Neural cell (in vitro differentiated cells): ENCODE data around the gene KCNIP4. TPM values are rescaled to one million over a fixed set of nuclear protein-coding genes. Genes with fewer than 3 reads are reported as not detected.

Source experiments
- H2AFZ ChIP-seq: fragments of 200-600, 300-800 bp; sonication (generic), shearing (Covaris generic); 2 replicates; pipeline ENCODE4 v1.6.0; 2014; ENCODE audit warnings: low read depth, mild to moderate bottlenecking, antibody characterized with exemption, low read length, moderate library complexity
- H3F3A ChIP-seq: fragments of 200-600 bp; shearing (Covaris generic); 2 replicates; pipeline ENCODE4 v1.6.1; 2016; ENCODE audit warnings: mild to moderate bottlenecking, moderate library complexity, mixed read lengths, antibody characterized with exemption, low read length; ENCODE audit not compliant: insufficient read depth, poor library complexity, severe bottlenecking
- H3K27ac ChIP-seq: fragments of 200-600, 300-800 bp; sonication (generic), shearing (Covaris generic); 2 replicates; pipeline ENCODE4 v1.5.1; 2014; ENCODE audit warnings: mild to moderate bottlenecking, low read length, moderate library complexity
- H3K27me3 ChIP-seq: fragments of 300-800, 200-600 bp; sonication (generic), shearing (Covaris generic); 2 replicates; pipeline ENCODE4 v1.6.0; 2014; ENCODE audit warnings: mild to moderate bottlenecking, low read depth, low read length, moderate library complexity; ENCODE audit not compliant: insufficient read depth
- H3K36me3 ChIP-seq: fragments of 300-800, 200-600 bp; sonication (generic), shearing (Covaris generic); 2 replicates; pipeline ENCODE4 v1.5.1; 2014; ENCODE audit warnings: mild to moderate bottlenecking, antibody characterized with exemption, low read length, moderate library complexity; ENCODE audit not compliant: insufficient read depth
- H3K4me2 ChIP-seq: fragments of 300-800, 200-600 bp; sonication (generic), shearing (Covaris generic); 2 replicates; pipeline ENCODE4 v1.6.0; 2014; ENCODE audit warnings: mild to moderate bottlenecking, low read length
- H3K4me3 ChIP-seq: fragments of 300-800, 200-600 bp; sonication (generic), shearing (Covaris generic); 2 replicates; pipeline ENCODE4 v1.5.1; 2014; ENCODE audit warnings: mild to moderate bottlenecking, low read length, moderate library complexity
- H3K79me2 ChIP-seq: fragments of 200-600 bp; shearing (Covaris generic); replicated peaks from 2 replicates; pipeline ENCODE4 v1.6.0; 2014; ENCODE audit warnings: mild to moderate bottlenecking, low read length, moderate library complexity; ENCODE audit not compliant: insufficient read depth
- H3K9ac ChIP-seq: fragments of 300-800, 200-600 bp; sonication (generic), shearing (Covaris generic); 2 replicates; pipeline ENCODE4 v1.6.1; 2016; ENCODE audit warnings: mild to moderate bottlenecking, low read length, mixed read lengths
- H3K9me2 ChIP-seq: fragments of 200-600 bp; shearing (Covaris generic); 2 replicates; pipeline ENCODE4 v1.6.1; 2016; ENCODE audit warnings: mild to moderate bottlenecking, low read length, mixed read lengths; ENCODE audit not compliant: insufficient read depth
- H3K9me3 ChIP-seq: fragments of 200-600, 300-800 bp; sonication (generic), shearing (Covaris generic); 2 replicates; pipeline ENCODE4 v1.6.1; 2016; ENCODE audit warnings: mild to moderate bottlenecking, mixed run types, low read length, moderate library complexity, mixed read lengths
- H4K20me1 ChIP-seq: fragments of 200-600 bp; shearing (Covaris generic); 2 replicates; pipeline ENCODE4 v1.6.1; 2016; ENCODE audit warnings: mild to moderate bottlenecking, mixed run types; ENCODE audit not compliant: insufficient read depth
- CTCF ChIP-seq: fragments of 450-650 bp; IDR thresholded peaks from 2 replicates; pipeline ENCODE4 v1.5.1; 2014; ENCODE audit warnings: antibody characterized with exemption, mild to moderate bottlenecking, moderate library complexity; ENCODE audit not compliant: poor library complexity, severe bottlenecking
- EP300 ChIP-seq: fragments of 450-650 bp; conservative IDR thresholded peaks from 2 replicates; pipeline ENCODE4 v1.6.1; 2014; ENCODE audit warnings: antibody characterized with exemption, mild to moderate bottlenecking, moderate library complexity; ENCODE audit not compliant: poor library complexity, severe bottlenecking
- EZH2 ChIP-seq: fragments of 200-600, 300-800 bp; shearing (Covaris generic), sonication (generic); IDR thresholded peaks from 2 replicates; pipeline ENCODE4 v1.6.1; 2014; ENCODE audit warnings: antibody characterized with exemption, low read length, borderline replicate concordance, mild to moderate bottlenecking; ENCODE audit not compliant: insufficient read depth, poor library complexity, severe bottlenecking
- MXI1 ChIP-seq: fragments of 450-650 bp; conservative IDR thresholded peaks from 2 replicates; pipeline ENCODE4 v1.6.1; 2014; ENCODE audit warnings: antibody characterized with exemption, mild to moderate bottlenecking; ENCODE audit not compliant: poor library complexity, severe bottlenecking
- POLR2AphosphoS5 ChIP-seq: IDR thresholded peaks from 2 replicates; pipeline ENCODE4 v1.6.1; 2012
- RAD21 ChIP-seq: fragments of 450-650 bp; conservative IDR thresholded peaks from 2 replicates; pipeline ENCODE4 v1.6.1; 2014; ENCODE audit warnings: antibody characterized with exemption, mild to moderate bottlenecking, moderate library complexity
- REST ChIP-seq: IDR thresholded peaks from 2 replicates; pipeline ENCODE4 v1.6.1; 2012; ENCODE audit warnings: borderline replicate concordance
- SMC3 ChIP-seq: fragments of 450-650 bp; conservative IDR thresholded peaks from 2 replicates; pipeline ENCODE4 v1.6.1; 2014; ENCODE audit warnings: antibody characterized with exemption, mild to moderate bottlenecking, moderate library complexity; ENCODE audit not compliant: poor library complexity
- TAF1 ChIP-seq: IDR thresholded peaks from 2 replicates; pipeline ENCODE4 v1.6.1; 2012; ENCODE audit warnings: low read depth
- polyA plus RNA-seq: library from polyadenylated mRNA; depleted of rRNA; stranded (reverse); fragments of >200 nt; gene quantifications from 2 replicates; pipeline ENCODE4 v1.2.3, GENCODE V29; 2014

The KCNIP4 gene
- polyA plus RNA-seq, 1 donor from 2014 or later: 22.8 TPM

- no peaks in the 10 kb centered on the region for H3K9me3 ChIP-seq
- H3K27me3 ChIP-seq: no peaks in the 10 kb centered on the region
- no peak overlapping the region for H3K4me3 ChIP-seq
- no peaks in the 10 kb centered on the region for H3F3A ChIP-seq
- H4K20me1 ChIP-seq: no peaks in the 10 kb centered on the region
- no peak overlapping the region for H2AFZ ChIP-seq
- no peaks in the 10 kb centered on the region for H3K36me3 ChIP-seq
- no peak overlapping the region for H3K9ac ChIP-seq
- H3K79me2 ChIP-seq: no peaks in the 10 kb centered on the region
- no peak overlapping the region for H3K4me2 ChIP-seq
- no peak overlapping the region for H3K27ac ChIP-seq
- no peaks in the 10 kb centered on the region for H3K9me2 ChIP-seq
- TF ChIP-seq REST (no peak), EZH2 (no peak), SMC3 (no peak), TAF1 (no peak), EP300 (no peak), POLR2AphosphoS5 (no peak), CTCF (no peak), RAD21 (no peak), MXI1 (no peak)
Observed at GRCh38 chr4:21716531-21716930, 232.0 kb downstream of the KCNIP4 start.

- Histone ChIP-seq H3K27ac (no peak overlapping the region), H3K9ac (no peak overlapping the region), H3K9me2 (no peaks in the 10 kb centered on the region), H2AFZ (no peak overlapping the region), H3K9me3 (no peaks in the 10 kb centered on the region), H4K20me1 (no peaks in the 10 kb centered on the region), H3K36me3 (no peaks in the 10 kb centered on the region), H3K4me3 (no peak overlapping the region), H3F3A (no peaks in the 10 kb centered on the region), H3K79me2 (no peaks in the 10 kb centered on the region), H3K4me2 (no peak overlapping the region), H3K27me3 (no peaks in the 10 kb centered on the region)
- TF ChIP-seq SMC3: no peak
- no peak for TF ChIP-seq REST
- TF ChIP-seq EZH2: no peak
- no peak for TF ChIP-seq MXI1
- TF ChIP-seq POLR2AphosphoS5: no peak
- TF ChIP-seq TAF1: no peak
- no peak for TF ChIP-seq CTCF
- no peak for TF ChIP-seq EP300
- no peak for TF ChIP-seq RAD21
Observed at GRCh38 chr4:21710179-21710835, 238.3 kb downstream of the KCNIP4 start.
